Lower leg skin (tissue), 3 donors: ENCODE data around the gene LRRIQ1.
"Not testable (repeated sequence)": the region's sequence is repeated elsewhere in the genome, so short reads cannot be mapped to it uniquely, and the experiment has no call there.

Source experiments
- POLR2A ChIP-seq, 2 donors: fragments of 450-650 bp; IDR thresholded peaks; one replicate each; pipeline ENCODE4 v1.6.1; 2016 to 2017; ENCODE audit warnings: antibody characterized with exemption in 2 of 2, mild to moderate bottlenecking in 1 of 2, moderate library complexity in 1 of 2
- TF ChIP-seq, protein P1 (sequence below), 3 donors: fragments of 450-650 bp; IDR thresholded peaks; one replicate each; pipeline ENCODE4 v1.5.1; 2016; ENCODE audit warnings: antibody characterized with exemption in 3 of 3, mild to moderate bottlenecking in 3 of 3, moderate library complexity in 2 of 3

GRCh38 chr12:85005047-85005446, 31.1 kb upstream of the LRRIQ1 start:
- TF ChIP-seq, protein P1, sequence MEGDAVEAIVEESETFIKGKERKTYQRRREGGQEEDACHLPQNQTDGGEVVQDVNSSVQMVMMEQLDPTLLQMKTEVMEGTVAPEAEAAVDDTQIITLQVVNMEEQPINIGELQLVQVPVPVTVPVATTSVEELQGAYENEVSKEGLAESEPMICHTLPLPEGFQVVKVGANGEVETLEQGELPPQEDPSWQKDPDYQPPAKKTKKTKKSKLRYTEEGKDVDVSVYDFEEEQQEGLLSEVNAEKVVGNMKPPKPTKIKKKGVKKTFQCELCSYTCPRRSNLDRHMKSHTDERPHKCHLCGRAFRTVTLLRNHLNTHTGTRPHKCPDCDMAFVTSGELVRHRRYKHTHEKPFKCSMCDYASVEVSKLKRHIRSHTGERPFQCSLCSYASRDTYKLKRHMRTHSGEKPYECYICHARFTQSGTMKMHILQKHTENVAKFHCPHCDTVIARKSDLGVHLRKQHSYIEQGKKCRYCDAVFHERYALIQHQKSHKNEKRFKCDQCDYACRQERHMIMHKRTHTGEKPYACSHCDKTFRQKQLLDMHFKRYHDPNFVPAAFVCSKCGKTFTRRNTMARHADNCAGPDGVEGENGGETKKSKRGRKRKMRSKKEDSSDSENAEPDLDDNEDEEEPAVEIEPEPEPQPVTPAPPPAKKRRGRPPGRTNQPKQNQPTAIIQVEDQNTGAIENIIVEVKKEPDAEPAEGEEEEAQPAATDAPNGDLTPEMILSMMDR (IDR thresholded peaks at IDR 0.05), result not testable (repeated sequence)
- not testable (repeated sequence) for TF ChIP-seq POLR2A (IDR thresholded peaks at IDR 0.05)
